ENCODE results near the gene FOXO6. TPM values are rescaled to one million over a fixed set of nuclear protein-coding genes. Genes with fewer than 3 reads are reported as not detected.

Gene FOXO6
- total and polyA plus RNA-seq, 2 experiments from 2014 or later: 0.68 to 4.2 TPM

DNA sequence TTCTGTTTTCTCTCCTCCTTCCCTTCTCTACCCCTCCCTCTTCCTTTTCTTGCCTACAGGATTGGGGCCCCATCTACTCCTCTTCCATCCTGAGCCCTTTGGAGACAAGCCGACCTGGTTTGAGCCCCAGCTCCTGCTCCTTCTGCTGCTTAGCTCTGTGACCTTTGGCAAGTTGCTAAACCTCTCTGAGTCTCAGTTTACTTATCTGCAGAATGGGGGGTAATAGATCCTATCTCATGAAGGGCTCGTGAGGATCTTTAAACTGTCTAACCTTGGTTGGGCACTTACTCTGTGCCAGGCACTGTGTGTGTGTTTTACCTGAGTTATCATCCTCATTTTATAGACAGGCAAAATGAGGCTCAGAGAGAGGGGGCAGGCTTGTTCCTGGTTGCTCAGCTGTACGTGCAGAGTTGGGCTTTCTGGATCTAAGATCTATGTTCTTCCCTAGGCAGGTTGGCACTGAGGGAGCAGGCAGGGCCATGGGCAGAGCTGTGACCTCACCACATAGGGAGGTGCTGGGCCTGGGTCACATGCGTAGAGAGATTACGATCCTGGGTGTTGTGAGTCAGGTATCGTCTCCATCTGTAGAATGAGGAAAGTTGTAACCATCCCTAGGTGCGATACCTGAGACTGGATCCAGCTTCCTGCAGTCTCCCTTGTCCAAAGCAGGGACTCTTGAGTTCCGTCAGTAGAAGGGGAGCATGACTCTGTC is 58.5 kb downstream of the FOXO6 start:
- Mint-ChIP-seq H3K36me3 (ENCODE audit: low read depth) (no peaks in the 10 kb centered on the region), H3K9me3 (no peaks in the 10 kb centered on the region; the same call in 2 of the 3 replicates), H3K4me1 (peaks cover 13% of the 10 kb centered on the region), H3K4me3 (no peak overlapping the region), H3K27ac (no peak overlapping the region), H3K27me3 (ENCODE audit: insufficient read depth, low read depth, poor library complexity) (peaks cover 19% of the 10 kb centered on the region)
- TF ChIP-seq STAT1 (IDR thresholded peaks at IDR 0.05; ENCODE audit: unreplicated experiment) (no peak), ZNF114 (CRISPR knock-in tag; IDR thresholded peaks at IDR 0.05) (no peak), ZNF331 (CRISPR knock-in tag; IDR thresholded peaks at IDR 0.05; ENCODE audit: low read depth) (no peak), EZH2phosphoT487 (IDR thresholded peaks at IDR 0.05; ENCODE audit: unreplicated experiment) (no peak)
- TF ChIP-seq, protein P1, sequence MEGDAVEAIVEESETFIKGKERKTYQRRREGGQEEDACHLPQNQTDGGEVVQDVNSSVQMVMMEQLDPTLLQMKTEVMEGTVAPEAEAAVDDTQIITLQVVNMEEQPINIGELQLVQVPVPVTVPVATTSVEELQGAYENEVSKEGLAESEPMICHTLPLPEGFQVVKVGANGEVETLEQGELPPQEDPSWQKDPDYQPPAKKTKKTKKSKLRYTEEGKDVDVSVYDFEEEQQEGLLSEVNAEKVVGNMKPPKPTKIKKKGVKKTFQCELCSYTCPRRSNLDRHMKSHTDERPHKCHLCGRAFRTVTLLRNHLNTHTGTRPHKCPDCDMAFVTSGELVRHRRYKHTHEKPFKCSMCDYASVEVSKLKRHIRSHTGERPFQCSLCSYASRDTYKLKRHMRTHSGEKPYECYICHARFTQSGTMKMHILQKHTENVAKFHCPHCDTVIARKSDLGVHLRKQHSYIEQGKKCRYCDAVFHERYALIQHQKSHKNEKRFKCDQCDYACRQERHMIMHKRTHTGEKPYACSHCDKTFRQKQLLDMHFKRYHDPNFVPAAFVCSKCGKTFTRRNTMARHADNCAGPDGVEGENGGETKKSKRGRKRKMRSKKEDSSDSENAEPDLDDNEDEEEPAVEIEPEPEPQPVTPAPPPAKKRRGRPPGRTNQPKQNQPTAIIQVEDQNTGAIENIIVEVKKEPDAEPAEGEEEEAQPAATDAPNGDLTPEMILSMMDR (conservative IDR thresholded peaks at IDR 0.05; ENCODE audit: low read depth in 2 of 2): no peak
- TF ChIP-seq, protein P2, sequence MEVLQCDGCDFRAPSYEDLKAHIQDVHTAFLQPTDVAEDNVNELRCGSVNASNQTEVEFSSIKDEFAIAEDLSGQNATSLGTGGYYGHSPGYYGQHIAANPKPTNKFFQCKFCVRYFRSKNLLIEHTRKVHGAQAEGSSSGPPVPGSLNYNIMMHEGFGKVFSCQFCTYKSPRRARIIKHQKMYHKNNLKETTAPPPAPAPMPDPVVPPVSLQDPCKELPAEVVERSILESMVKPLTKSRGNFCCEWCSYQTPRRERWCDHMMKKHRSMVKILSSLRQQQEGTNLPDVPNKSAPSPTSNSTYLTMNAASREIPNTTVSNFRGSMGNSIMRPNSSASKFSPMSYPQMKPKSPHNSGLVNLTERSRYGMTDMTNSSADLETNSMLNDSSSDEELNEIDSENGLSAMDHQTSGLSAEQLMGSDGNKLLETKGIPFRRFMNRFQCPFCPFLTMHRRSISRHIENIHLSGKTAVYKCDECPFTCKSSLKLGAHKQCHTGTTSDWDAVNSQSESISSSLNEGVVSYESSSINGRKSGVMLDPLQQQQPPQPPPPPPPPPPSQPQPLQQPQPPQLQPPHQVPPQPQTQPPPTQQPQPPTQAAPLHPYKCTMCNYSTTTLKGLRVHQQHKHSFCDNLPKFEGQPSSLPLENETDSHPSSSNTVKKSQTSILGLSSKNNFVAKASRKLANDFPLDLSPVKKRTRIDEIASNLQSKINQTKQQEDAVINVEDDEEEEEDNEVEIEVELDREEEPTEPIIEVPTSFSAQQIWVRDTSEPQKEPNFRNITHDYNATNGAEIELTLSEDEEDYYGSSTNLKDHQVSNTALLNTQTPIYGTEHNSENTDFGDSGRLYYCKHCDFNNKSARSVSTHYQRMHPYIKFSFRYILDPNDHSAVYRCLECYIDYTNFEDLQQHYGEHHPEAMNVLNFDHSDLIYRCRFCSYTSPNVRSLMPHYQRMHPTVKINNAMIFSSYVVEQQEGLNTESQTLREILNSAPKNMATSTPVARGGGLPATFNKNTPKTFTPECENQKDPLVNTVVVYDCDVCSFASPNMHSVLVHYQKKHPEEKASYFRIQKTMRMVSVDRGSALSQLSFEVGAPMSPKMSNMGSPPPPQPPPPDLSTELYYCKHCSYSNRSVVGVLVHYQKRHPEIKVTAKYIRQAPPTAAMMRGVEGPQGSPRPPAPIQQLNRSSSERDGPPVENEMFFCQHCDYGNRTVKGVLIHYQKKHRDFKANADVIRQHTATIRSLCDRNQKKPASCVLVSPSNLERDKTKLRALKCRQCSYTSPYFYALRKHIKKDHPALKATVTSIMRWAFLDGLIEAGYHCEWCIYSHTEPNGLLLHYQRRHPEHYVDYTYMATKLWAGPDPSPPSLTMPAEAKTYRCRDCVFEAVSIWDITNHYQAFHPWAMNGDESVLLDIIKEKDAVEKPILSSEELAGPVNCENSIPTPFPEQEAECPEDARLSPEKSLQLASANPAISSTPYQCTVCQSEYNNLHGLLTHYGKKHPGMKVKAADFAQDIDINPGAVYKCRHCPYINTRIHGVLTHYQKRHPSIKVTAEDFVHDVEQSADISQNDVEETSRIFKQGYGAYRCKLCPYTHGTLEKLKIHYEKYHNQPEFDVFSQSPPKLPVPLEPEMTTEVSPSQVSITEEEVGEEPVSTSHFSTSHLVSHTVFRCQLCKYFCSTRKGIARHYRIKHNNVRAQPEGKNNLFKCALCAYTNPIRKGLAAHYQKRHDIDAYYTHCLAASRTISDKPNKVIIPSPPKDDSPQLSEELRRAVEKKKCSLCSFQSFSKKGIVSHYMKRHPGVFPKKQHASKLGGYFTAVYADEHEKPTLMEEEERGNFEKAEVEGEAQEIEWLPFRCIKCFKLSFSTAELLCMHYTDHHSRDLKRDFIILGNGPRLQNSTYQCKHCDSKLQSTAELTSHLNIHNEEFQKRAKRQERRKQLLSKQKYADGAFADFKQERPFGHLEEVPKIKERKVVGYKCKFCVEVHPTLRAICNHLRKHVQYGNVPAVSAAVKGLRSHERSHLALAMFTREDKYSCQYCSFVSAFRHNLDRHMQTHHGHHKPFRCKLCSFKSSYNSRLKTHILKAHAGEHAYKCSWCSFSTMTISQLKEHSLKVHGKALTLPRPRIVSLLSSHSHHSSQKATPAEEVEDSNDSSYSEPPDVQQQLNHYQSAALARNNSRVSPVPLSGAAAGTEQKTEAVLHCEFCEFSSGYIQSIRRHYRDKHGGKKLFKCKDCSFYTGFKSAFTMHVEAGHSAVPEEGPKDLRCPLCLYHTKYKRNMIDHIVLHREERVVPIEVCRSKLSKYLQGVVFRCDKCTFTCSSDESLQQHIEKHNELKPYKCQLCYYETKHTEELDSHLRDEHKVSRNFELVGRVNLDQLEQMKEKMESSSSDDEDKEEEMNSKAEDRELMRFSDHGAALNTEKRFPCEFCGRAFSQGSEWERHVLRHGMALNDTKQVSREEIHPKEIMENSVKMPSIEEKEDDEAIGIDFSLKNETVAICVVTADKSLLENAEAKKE (CRISPR knock-in tag; IDR thresholded peaks at IDR 0.05): no peak
- TF ChIP-seq, protein P3, sequence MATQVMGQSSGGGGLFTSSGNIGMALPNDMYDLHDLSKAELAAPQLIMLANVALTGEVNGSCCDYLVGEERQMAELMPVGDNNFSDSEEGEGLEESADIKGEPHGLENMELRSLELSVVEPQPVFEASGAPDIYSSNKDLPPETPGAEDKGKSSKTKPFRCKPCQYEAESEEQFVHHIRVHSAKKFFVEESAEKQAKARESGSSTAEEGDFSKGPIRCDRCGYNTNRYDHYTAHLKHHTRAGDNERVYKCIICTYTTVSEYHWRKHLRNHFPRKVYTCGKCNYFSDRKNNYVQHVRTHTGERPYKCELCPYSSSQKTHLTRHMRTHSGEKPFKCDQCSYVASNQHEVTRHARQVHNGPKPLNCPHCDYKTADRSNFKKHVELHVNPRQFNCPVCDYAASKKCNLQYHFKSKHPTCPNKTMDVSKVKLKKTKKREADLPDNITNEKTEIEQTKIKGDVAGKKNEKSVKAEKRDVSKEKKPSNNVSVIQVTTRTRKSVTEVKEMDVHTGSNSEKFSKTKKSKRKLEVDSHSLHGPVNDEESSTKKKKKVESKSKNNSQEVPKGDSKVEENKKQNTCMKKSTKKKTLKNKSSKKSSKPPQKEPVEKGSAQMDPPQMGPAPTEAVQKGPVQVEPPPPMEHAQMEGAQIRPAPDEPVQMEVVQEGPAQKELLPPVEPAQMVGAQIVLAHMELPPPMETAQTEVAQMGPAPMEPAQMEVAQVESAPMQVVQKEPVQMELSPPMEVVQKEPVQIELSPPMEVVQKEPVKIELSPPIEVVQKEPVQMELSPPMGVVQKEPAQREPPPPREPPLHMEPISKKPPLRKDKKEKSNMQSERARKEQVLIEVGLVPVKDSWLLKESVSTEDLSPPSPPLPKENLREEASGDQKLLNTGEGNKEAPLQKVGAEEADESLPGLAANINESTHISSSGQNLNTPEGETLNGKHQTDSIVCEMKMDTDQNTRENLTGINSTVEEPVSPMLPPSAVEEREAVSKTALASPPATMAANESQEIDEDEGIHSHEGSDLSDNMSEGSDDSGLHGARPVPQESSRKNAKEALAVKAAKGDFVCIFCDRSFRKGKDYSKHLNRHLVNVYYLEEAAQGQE (IDR thresholded peaks at IDR 0.05; ENCODE audit: unreplicated experiment): no peak
- Histone ChIP-seq H3F3A (replicated peaks; ENCODE audit: low read depth) (peaks cover 3% of the 10 kb centered on the region; the same call in 1 of the 2 replicates), H3K27ac (ENCODE audit: low read depth) (no peak overlapping the region), H3K4me2 (no peak overlapping the region), H2AFZ (no peak overlapping the region), H3K36me3 (ENCODE audit: insufficient read depth) (no peaks in the 10 kb centered on the region), H3K9me2 (ENCODE audit: insufficient read depth) (no peaks in the 10 kb centered on the region), H3K4me1 (ENCODE audit: insufficient read depth) (no peaks in the 10 kb centered on the region), H3K79me2 (replicated peaks; ENCODE audit: insufficient read depth) (no peaks in the 10 kb centered on the region), H3K4me3 (no peak overlapping the region), H4K20me1 (replicated peaks; ENCODE audit: insufficient read depth) (no peaks in the 10 kb centered on the region; the same call in 1 of the 2 replicates), H3K27me3 (ENCODE audit: insufficient read depth) (no peaks in the 10 kb centered on the region)
- no peak for DNase-seq (ENCODE audit: low spot score)
- ATAC-seq: no peak
